ENCODE data around the gene CAPN1.

Gene CAPN1

DNA sequence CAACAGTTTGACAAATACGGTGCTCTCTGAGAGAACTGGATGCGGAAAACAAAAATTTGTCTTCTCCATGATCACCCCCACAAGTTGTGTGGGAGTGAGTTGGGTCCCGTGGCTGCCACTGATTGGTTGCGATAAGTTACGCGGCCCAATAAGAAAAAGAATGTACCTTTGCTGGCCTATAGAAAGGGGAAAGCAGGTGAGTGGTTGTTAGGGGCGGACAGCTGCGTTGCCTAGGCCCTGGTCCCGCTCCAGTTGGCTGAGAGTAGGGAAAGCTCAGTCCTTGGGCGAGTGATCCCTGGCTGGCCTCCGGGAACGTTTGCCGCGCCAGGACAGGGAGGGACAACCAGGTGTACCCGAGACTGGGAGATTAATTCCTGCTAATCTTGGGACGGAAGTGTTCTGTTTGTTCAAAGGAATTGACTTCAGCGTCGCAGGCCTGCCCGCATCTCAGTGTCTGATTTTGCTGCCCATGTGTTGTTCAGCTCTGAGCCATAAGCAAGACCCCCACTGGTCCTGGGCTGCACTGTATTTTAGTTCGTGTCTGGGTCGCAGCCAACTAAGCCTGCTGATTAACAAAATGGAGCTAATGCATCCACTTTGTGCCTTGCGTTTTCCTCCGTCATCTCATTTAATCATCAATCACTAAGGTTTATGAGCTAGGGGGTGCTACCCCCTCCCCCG lies 46.6 kb upstream of the CAPN1 start:
- H3K27ac ChIP-seq, result peak overlapping the region; percentile 96
- TF ChIP-seq, protein P1, sequence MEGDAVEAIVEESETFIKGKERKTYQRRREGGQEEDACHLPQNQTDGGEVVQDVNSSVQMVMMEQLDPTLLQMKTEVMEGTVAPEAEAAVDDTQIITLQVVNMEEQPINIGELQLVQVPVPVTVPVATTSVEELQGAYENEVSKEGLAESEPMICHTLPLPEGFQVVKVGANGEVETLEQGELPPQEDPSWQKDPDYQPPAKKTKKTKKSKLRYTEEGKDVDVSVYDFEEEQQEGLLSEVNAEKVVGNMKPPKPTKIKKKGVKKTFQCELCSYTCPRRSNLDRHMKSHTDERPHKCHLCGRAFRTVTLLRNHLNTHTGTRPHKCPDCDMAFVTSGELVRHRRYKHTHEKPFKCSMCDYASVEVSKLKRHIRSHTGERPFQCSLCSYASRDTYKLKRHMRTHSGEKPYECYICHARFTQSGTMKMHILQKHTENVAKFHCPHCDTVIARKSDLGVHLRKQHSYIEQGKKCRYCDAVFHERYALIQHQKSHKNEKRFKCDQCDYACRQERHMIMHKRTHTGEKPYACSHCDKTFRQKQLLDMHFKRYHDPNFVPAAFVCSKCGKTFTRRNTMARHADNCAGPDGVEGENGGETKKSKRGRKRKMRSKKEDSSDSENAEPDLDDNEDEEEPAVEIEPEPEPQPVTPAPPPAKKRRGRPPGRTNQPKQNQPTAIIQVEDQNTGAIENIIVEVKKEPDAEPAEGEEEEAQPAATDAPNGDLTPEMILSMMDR (conservative IDR thresholded peaks at IDR 0.05), result no peak
- no peak for TF ChIP-seq ZFX (IDR thresholded peaks at IDR 0.05)

- no peak for TF ChIP-seq ZFX (IDR thresholded peaks at IDR 0.05)
- TF ChIP-seq, protein P1 (conservative IDR thresholded peaks at IDR 0.05), result no peak
- H3K27ac ChIP-seq, result peak overlapping the region; percentile 96
Observed at GRCh38 chr11:65135633-65136145, 46.0 kb upstream of the CAPN1 start.

DNA sequence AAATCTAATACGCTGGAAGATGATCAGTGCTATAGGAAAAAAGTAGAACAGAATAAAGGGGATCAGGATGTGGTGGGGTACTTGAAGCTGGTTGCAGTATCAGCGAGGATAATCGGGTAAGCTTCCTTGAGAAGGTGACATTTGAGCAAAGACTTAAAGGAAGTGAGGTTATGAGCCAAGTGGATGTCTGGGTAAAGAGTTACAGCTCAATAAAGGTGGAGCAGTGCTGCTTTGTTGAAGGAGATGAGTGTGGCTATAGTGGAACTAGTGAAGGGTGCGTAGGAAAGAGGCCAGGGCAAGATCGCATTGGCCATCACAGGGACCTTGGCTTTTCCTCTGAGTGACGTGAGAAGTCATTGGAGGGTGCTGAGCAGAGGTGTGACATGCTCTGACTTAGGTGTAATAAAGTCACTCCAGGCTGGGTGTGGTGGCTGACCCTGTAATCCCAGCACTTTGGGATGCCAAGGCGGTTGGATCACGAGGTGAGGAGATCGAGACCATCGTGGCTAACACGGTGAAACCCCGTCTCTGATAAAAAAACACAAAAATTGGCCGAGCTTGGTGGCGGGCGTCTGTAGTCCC lies 45.1 kb upstream of the CAPN1 start:
- peak overlapping the region; percentile 96; the same call in 1 of the 2 replicates for H3K27ac ChIP-seq
- TF ChIP-seq, protein P1 (conservative IDR thresholded peaks at IDR 0.05), result no peak
- TF ChIP-seq ZFX (IDR thresholded peaks at IDR 0.05), result no peak

GRCh38 chr11:65141896-65142494 lies 39.7 kb upstream of the CAPN1 start:
- H3K27ac ChIP-seq, result no peak overlapping the region

DNA sequence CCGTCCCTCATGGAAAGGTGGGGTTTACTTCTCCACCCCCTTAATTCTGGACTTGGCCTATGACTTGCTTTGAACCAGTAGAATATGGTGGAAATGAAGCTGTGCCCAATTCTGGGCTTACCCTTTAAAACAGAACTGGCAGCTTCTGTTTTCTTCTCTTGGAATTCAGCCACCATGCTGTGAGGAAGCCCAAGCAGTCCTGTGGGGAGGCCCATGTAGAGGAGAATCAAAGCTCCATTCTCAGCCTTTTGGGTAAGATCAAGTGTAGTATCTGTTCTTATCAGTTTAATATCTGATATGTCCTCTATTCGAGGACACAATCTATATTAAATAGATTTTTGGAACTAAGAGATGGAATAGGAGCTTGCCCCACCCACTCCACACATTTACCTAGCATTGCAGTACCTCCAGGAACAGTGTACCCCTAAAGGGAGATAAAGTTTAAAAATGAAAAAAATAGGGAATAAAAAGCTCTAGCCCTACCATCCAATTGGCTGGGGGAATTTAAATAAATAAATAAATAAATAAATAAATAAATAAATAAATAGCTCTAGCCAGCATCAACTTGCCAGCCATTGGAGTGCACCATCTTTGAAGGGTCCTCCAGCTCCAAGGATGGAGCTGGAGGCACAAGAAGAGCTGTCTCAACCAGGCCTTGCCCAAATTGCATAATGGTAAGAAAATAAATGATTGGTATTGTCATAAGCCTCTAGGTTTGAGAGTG lies 34.2 kb upstream of the CAPN1 start:
- H3K27ac ChIP-seq, result no peak overlapping the region
- TF ChIP-seq, protein P1 (conservative IDR thresholded peaks at IDR 0.05), result no peak
- TF ChIP-seq ZFX (IDR thresholded peaks at IDR 0.05), result no peak

More at GRCh38 chr11:65141896-65142494, 39.7 kb upstream of the CAPN1 start:
- no peak for TF ChIP-seq ZFX (IDR thresholded peaks at IDR 0.05)
- TF ChIP-seq, protein P1 (conservative IDR thresholded peaks at IDR 0.05), result no peak

DNA sequence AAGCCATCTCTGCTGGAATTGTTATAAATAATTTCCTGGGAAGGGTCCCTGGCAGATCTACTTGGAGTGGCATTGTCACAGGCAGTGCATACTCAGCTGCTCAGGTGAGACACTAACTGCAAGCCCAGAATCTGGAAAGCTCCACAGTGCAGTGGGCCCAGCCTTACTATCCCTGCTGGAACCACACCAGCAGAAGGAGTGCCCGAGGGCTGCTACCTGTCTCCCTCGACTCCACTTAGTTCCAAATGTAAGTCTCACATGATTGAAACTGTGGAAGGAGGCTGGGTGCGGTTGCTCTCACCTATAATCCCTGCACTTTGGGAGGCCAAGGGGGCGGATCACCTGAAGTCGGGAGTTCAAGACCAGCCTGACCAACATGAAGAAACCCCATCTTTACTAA lies 33.1 kb upstream of the CAPN1 start:
- TF ChIP-seq, protein P1 (conservative IDR thresholded peaks at IDR 0.05), result no peak
- no peak for TF ChIP-seq ZFX (IDR thresholded peaks at IDR 0.05)
- no peak overlapping the region for H3K27ac ChIP-seq

DNA sequence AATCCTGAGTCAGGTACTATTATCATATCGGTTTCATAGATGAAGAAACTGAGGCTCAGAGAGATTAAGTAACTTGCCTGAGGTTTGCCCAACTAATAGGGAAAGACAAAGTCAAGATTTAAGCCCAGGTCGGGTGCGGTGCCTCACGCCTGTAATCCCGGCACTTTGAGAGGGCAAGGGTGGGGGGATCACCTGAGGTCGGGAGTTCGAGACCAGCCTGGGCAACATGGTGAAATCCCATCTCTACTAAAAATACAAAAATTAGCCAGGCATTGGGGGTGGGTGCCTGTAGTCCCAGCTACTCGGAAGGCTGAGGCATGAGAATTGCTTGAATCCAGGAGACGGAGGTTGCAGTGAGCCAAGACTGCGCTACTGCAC lies 31.6 kb upstream of the CAPN1 start:
- peak overlapping the region; percentile 4; the same call in 1 of the 2 replicates for H3K27ac ChIP-seq
